GM18526 (cell line): ENCODE results near the gene SPSB3.

Experiments used
- POLR2A ChIP-seq: IDR thresholded peaks from 3 replicates; pipeline ENCODE4 v1.6.1; 2011; ENCODE audit not compliant: insufficient read length; ENCODE audit errors: extremely low read depth

SPSB3 gene

GRCh38 chr16:1818873-1819525, 36.6 kb upstream of the SPSB3 start:
- no peak for TF ChIP-seq POLR2A

- TF ChIP-seq POLR2A = no peak
Measured at GRCh38 chr16:1818204-1818872, 36.0 kb upstream of the SPSB3 start.

GRCh38 chr16:1817716-1818115, 35.3 kb upstream of the SPSB3 start:
- no peak for TF ChIP-seq POLR2A

GRCh38 chr16:1817276-1817589, 34.9 kb upstream of the SPSB3 start:
- no peak for TF ChIP-seq POLR2A

GRCh38 chr16:1816396-1817275, 34.3 kb upstream of the SPSB3 start:
- TF ChIP-seq POLR2A = no peak

GRCh38 chr16:1815461-1815860, 33.1 kb upstream of the SPSB3 start:
- no peak for TF ChIP-seq POLR2A

GRCh38 chr16:1812732-1813163, 30.4 kb upstream of the SPSB3 start:
- TF ChIP-seq POLR2A = no peak

GRCh38 chr16:1810536-1810935, 28.2 kb upstream of the SPSB3 start:
- TF ChIP-seq POLR2A = no peak

- TF ChIP-seq POLR2A = no peak
Measured at GRCh38 chr16:1810106-1810505, 27.7 kb upstream of the SPSB3 start.

GRCh38 chr16:1809281-1809801, 27.0 kb upstream of the SPSB3 start:
- no peak for TF ChIP-seq POLR2A

- no peak for TF ChIP-seq POLR2A
Measured at GRCh38 chr16:1808691-1809090, 26.3 kb upstream of the SPSB3 start.

GRCh38 chr16:1807626-1808025, 25.3 kb upstream of the SPSB3 start:
- TF ChIP-seq POLR2A = no peak

GRCh38 chr16:1800701-1801100, 18.3 kb upstream of the SPSB3 start:
- no peak for TF ChIP-seq POLR2A

- no peak for TF ChIP-seq POLR2A
Measured at GRCh38 chr16:1794908-1795666, 12.7 kb upstream of the SPSB3 start.

GRCh38 chr16:1794221-1794871, 12.0 kb upstream of the SPSB3 start:
- TF ChIP-seq POLR2A = no peak
